Neutrophil (primary cell): ENCODE results near the gene SLIT2.

ENCODE experiments used
- H3K27ac ChIP-seq: fragments of 200-600 bp; sonication (generic); 2 replicates; pipeline ENCODE4 v1.5.1; 2016; ENCODE audit warnings: mild to moderate bottlenecking, moderate library complexity
- H3K27me3 ChIP-seq: fragments of 200-600 bp; sonication (generic); 2 replicates; pipeline ENCODE4 v1.6.0; 2016; ENCODE audit warnings: mild to moderate bottlenecking
- H3K36me3 ChIP-seq: fragments of 200-600 bp; sonication (generic); 2 replicates; pipeline ENCODE4 v1.5.1; 2017
- H3K4me1 ChIP-seq, 2 experiments: fragments of 200-600 bp in 1 of 2; sonication (generic) in 1 of 2; 1 replicate in 1 of 2; 2 replicates in 1 of 2; pipeline versions ENCODE4 v1.5.1 to v1.6.1; 2013 to 2016; ENCODE audit warnings: low read depth in 1 of 2, low read length in 1 of 2, mild to moderate bottlenecking in 1 of 2, moderate library complexity in 1 of 2; ENCODE audit not compliant: control insufficient read depth in 1 of 2, insufficient read depth in 1 of 2
- H3K4me3 ChIP-seq, 2 experiments: fragments of 200-600 bp in 1 of 2; sonication (generic) in 1 of 2; 1 replicate in 1 of 2; 2 replicates in 1 of 2; pipeline ENCODE4 v1.5.1; 2013 to 2016; ENCODE audit warnings: low read depth in 1 of 2, low read length in 1 of 2, mild to moderate bottlenecking in 1 of 2, moderate library complexity in 1 of 2
- H3K9me3 ChIP-seq: fragments of 200-600 bp; sonication (generic); 2 replicates; pipeline ENCODE4 v1.5.1; 2016
- CTCF ChIP-seq: fragments of 200-600 bp; sonication (generic); IDR thresholded peaks from 2 replicates; pipeline ENCODE4 v1.5.1; 2016; ENCODE audit warnings: antibody characterized with exemption

SLIT2 gene

GRCh38 chr4:20251796-20252655 is at the start of gene SLIT2:
Gene SLIT2, plus strand, starts transcription at chr4:20251905. Its CDS starts 1,911 bp downstream, at chr4:20253816.
- no peaks in the 10 kb centered on the region for H3K4me1 ChIP-seq
- peak within 1 kb of the TSS in 1 of 2 experiments; percentile 10 for H3K4me3 ChIP-seq
- H3K27me3 ChIP-seq: peaks cover 96% of the 10 kb centered on the region
- no peaks in the 10 kb centered on the region for H3K9me3 ChIP-seq
- no peaks in the 10 kb centered on the region for H3K36me3 ChIP-seq
- H3K27ac ChIP-seq: no peak within 1 kb of the TSS
- no peak for TF ChIP-seq CTCF

- H3K27ac ChIP-seq: no peak overlapping the region
- TF ChIP-seq CTCF: no peak
- H3K27me3 ChIP-seq: no peaks in the 10 kb centered on the region
- H3K4me1 ChIP-seq: no peaks in the 10 kb centered on the region
- H3K4me3 ChIP-seq: no peak overlapping the region
- no peaks in the 10 kb centered on the region for H3K36me3 ChIP-seq
- no peaks in the 10 kb centered on the region for H3K9me3 ChIP-seq
Measured at GRCh38 chr4:20203508-20203907, 48.2 kb upstream of the SLIT2 start.

GRCh38 chr4:20217521-20217920 is 34.2 kb upstream of the SLIT2 start:
- no peak overlapping the region for H3K27ac ChIP-seq
- no peaks in the 10 kb centered on the region for H3K9me3 ChIP-seq
- H3K27me3 ChIP-seq: no peaks in the 10 kb centered on the region
- H3K4me3 ChIP-seq: no peak overlapping the region
- no peaks in the 10 kb centered on the region for H3K4me1 ChIP-seq
- no peaks in the 10 kb centered on the region for H3K36me3 ChIP-seq
- no peak for TF ChIP-seq CTCF

- no peak overlapping the region for H3K4me3 ChIP-seq
- no peak overlapping the region for H3K27ac ChIP-seq
- no peaks in the 10 kb centered on the region for H3K36me3 ChIP-seq
- H3K27me3 ChIP-seq: no peaks in the 10 kb centered on the region
- no peaks in the 10 kb centered on the region for H3K4me1 ChIP-seq
- no peak for TF ChIP-seq CTCF
- no peaks in the 10 kb centered on the region for H3K9me3 ChIP-seq
Measured at GRCh38 chr4:20217951-20218350, 33.8 kb upstream of the SLIT2 start.

- no peaks in the 10 kb centered on the region for H3K4me1 ChIP-seq
- H3K36me3 ChIP-seq: no peaks in the 10 kb centered on the region
- H3K27ac ChIP-seq: no peak overlapping the region
- no peaks in the 10 kb centered on the region for H3K27me3 ChIP-seq
- H3K9me3 ChIP-seq: no peaks in the 10 kb centered on the region
- TF ChIP-seq CTCF: no peak
- no peak overlapping the region for H3K4me3 ChIP-seq
Measured at GRCh38 chr4:20219521-20219920, 32.2 kb upstream of the SLIT2 start.
